Kidney epithelial cell (primary cell): Measurements from ENCODE around the gene CRHR2. TPM values are rescaled to one million over a fixed set of nuclear protein-coding genes. Genes with fewer than 3 reads are reported as not detected.

Source experiments
- DNase-seq: peaks from one replicate; pipeline ENCODE4 v3.0.0-alpha.2; 2010; ENCODE audit warnings: low read depth
- H3K27me3 ChIP-seq: 2 replicates; pipeline ENCODE4 v1.6.0; 2011; ENCODE audit warnings: low read length; ENCODE audit not compliant: control insufficient read depth, insufficient read depth
- H3K36me3 ChIP-seq: 2 replicates; pipeline ENCODE4 v1.5.1; 2011; ENCODE audit warnings: low read length; ENCODE audit not compliant: control insufficient read depth, insufficient read depth
- H3K4me3 ChIP-seq: 2 replicates; pipeline ENCODE4 v1.5.1; 2011; ENCODE audit warnings: low read depth, mild to moderate bottlenecking, control low read depth, low read length
- CTCF ChIP-seq: IDR thresholded peaks from 2 replicates; pipeline ENCODE4 v1.5.1; 2011; ENCODE audit warnings: mild to moderate bottlenecking, moderate library complexity, low read length, control low read depth, inconsistent platforms; ENCODE audit not compliant: insufficient read depth, poor library complexity, severe bottlenecking
- total RNA-seq: library from RNA; depleted of rRNA; stranded (reverse); fragments of >200 nt; gene quantifications from 2 replicates; pipeline ENCODE4 v1.2.3, GENCODE V29; 2015

Gene CRHR2
- total RNA-seq, 1 donor from 2014 or later = not detected

- no peaks in the 10 kb centered on the region for H3K27me3 ChIP-seq
- H3K36me3 ChIP-seq = peaks cover 1% of the 10 kb centered on the region
- H3K4me3 ChIP-seq = no peak overlapping the region
- no peak for DNase-seq
- no peak for TF ChIP-seq CTCF
Measured at GRCh38 chr7:30617359-30617758, 64.9 kb downstream of the CRHR2 start.

GRCh38 chr7:30616318-30616717, 65.9 kb downstream of the CRHR2 start:
- H3K36me3 ChIP-seq = peaks cover 1% of the 10 kb centered on the region

GRCh38 chr7:30613366-30614325, 68.6 kb downstream of the CRHR2 start:
- no peak for DNase-seq
- Histone ChIP-seq H3K27me3 (no peaks in the 10 kb centered on the region), H3K4me3 (no peak overlapping the region), H3K36me3 (peaks cover 1% of the 10 kb centered on the region)
- TF ChIP-seq CTCF = no peak

More at GRCh38 chr7:30616318-30616717, 65.9 kb downstream of the CRHR2 start:
- no peak overlapping the region for H3K4me3 ChIP-seq
- DNase-seq = no peak
- TF ChIP-seq CTCF = no peak
- no peaks in the 10 kb centered on the region for H3K27me3 ChIP-seq

- DNase-seq = no peak
- Histone ChIP-seq H3K4me3 (no peak overlapping the region), H3K27me3 (no peaks in the 10 kb centered on the region), H3K36me3 (peaks cover 1% of the 10 kb centered on the region)
- no peak for TF ChIP-seq CTCF
Measured at GRCh38 chr7:30612658-30613265, 69.5 kb downstream of the CRHR2 start.

- Histone ChIP-seq H3K36me3 (peaks cover 2% of the 10 kb centered on the region), H3K4me3 (no peak overlapping the region), H3K27me3 (no peaks in the 10 kb centered on the region)
- no peak for TF ChIP-seq CTCF
- DNase-seq = no peak
Measured at GRCh38 chr7:30605832-30606231, 76.4 kb downstream of the CRHR2 start.
